Measurements from ENCODE around the gene MLLT6.

The MLLT6 gene

GRCh38 chr17:38674749-38675615 lies 30.1 kb upstream of the MLLT6 start, which contains the start of gene EPOP:
Gene EPOP, minus strand, starts transcription at chr17:38674957. Its CDS starts 462 bp downstream, at chr17:38674495.
- H3K4me3 ChIP-seq (ENCODE audit: low read depth, low read length) = peak within 1 kb of the TSS; percentile 13

GRCh38 chr17:38676706-38677504 lies 28.2 kb upstream of the MLLT6 start:
- H3K4me3 ChIP-seq (ENCODE audit: low read depth, low read length) = no peak overlapping the region

GRCh38 chr17:38677819-38678218 lies 27.3 kb upstream of the MLLT6 start:
- no peak overlapping the region for H3K4me3 ChIP-seq (ENCODE audit: low read depth, low read length)

GRCh38 chr17:38681096-38681495 lies 24.0 kb upstream of the MLLT6 start:
- H3K4me3 ChIP-seq (ENCODE audit: low read depth, low read length) = no peak overlapping the region

GRCh38 chr17:38685491-38685890 lies 19.6 kb upstream of the MLLT6 start:
- no peak overlapping the region for H3K4me3 ChIP-seq (ENCODE audit: low read depth, low read length)

GRCh38 chr17:38687286-38687685 lies 17.8 kb upstream of the MLLT6 start:
- H3K4me3 ChIP-seq (ENCODE audit: low read depth, low read length) = no peak overlapping the region

GRCh38 chr17:38690386-38690785 lies 14.7 kb upstream of the MLLT6 start:
- H3K4me3 ChIP-seq (ENCODE audit: low read depth, low read length) = no peak overlapping the region

- H3K4me3 ChIP-seq (ENCODE audit: low read depth, low read length) = no peak overlapping the region
Observed at GRCh38 chr17:38691154-38691553, 13.9 kb upstream of the MLLT6 start.

- no peak overlapping the region for H3K4me3 ChIP-seq (ENCODE audit: low read depth, low read length)
Observed at GRCh38 chr17:38693700-38694329, 11.3 kb upstream of the MLLT6 start.

- no peak overlapping the region for H3K4me3 ChIP-seq (ENCODE audit: low read depth, low read length)
Observed at GRCh38 chr17:38697061-38697820, 7.8 kb upstream of the MLLT6 start.

- no peak overlapping the region for H3K4me3 ChIP-seq (ENCODE audit: low read depth, low read length)
Observed at GRCh38 chr17:38698760-38699159, 6.3 kb upstream of the MLLT6 start.

GRCh38 chr17:38701504-38702165 lies 3.4 kb upstream of the MLLT6 start:
- peak overlapping the region; percentile 45 for H3K4me3 ChIP-seq (ENCODE audit: low read depth, low read length)

GRCh38 chr17:38702166-38702915 lies 2.7 kb upstream of the MLLT6 start:
- peak overlapping the region; percentile 45 for H3K4me3 ChIP-seq (ENCODE audit: low read depth, low read length)

- H3K4me3 ChIP-seq (ENCODE audit: low read depth, low read length) = peak overlapping the region; percentile 39
Observed at GRCh38 chr17:38702916-38703741, 1.9 kb upstream of the MLLT6 start.

GRCh38 chr17:38703742-38704605 lies 1.1 kb upstream of the MLLT6 start:
- peak overlapping the region; percentile 27 for H3K4me3 ChIP-seq (ENCODE audit: low read depth, low read length)

- H3K4me3 ChIP-seq (ENCODE audit: low read depth, low read length) = peak overlapping the region; percentile 50
Observed at GRCh38 chr17:38705523-38705802, 390 bp downstream of the MLLT6 start.

- peak overlapping the region; percentile 50 for H3K4me3 ChIP-seq (ENCODE audit: low read depth, low read length)
Observed at GRCh38 chr17:38705803-38706504, 881 bp downstream of the MLLT6 start.

Measured in iPS-11a (cell line).